Calu3 (cell line): ENCODE data around the gene KIAA0232. TPM values are rescaled to one million over a fixed set of nuclear protein-coding genes. Genes with fewer than 3 reads are reported as not detected.
A peak's percentile ranks its signal among the peaks of the same experiment; 100 is the strongest.

Experiments
- BruUV-seq: library from RNA; stranded (reverse); fragments of 400-500 nt; replicated peaks from 2 replicates; lab custom pipeline; 2021; lab: Mats Ljungman, UMichigan
- CTCF ChIA-PET: fragments of 300-600 bp; sonication (Branson Sonifier 250); formaldehyde crosslinking; loops from one replicate; lab custom pipeline; 2022; ENCODE audit warnings: antibody characterized with exemption; lab: Charles Lee
- DNase-seq: peaks from one replicate; pipeline ENCODE4 v3.0.0; 2022
- H3K27ac Mint-ChIP-seq: one replicate; pipeline ENCODE4 v1.8.0; 2022; ENCODE audit warnings: mixed read lengths; ENCODE audit not compliant: unreplicated experiment
- H3K27me3 Mint-ChIP-seq: one replicate; pipeline ENCODE4 v1.8.0; 2022; ENCODE audit warnings: mixed read lengths; ENCODE audit not compliant: unreplicated experiment
- H3K36me3 Mint-ChIP-seq: one replicate; pipeline ENCODE4 v1.8.0; 2022; ENCODE audit warnings: mild to moderate bottlenecking, moderate library complexity, mixed read lengths; ENCODE audit not compliant: insufficient read depth, unreplicated experiment
- H3K4me1 Mint-ChIP-seq: one replicate; pipeline ENCODE4 v1.8.0; 2022; ENCODE audit warnings: mild to moderate bottlenecking, low read depth, mixed read lengths; ENCODE audit not compliant: unreplicated experiment
- H3K4me3 Mint-ChIP-seq: one replicate; pipeline ENCODE4 v1.8.0; 2022; ENCODE audit warnings: mild to moderate bottlenecking, low read depth, moderate library complexity, mixed read lengths; ENCODE audit not compliant: unreplicated experiment
- H3K9me3 Mint-ChIP-seq: one replicate; pipeline ENCODE4 v1.8.0; 2022; ENCODE audit warnings: low read depth, mixed read lengths; ENCODE audit not compliant: unreplicated experiment
- intact Hi-C: fragments of 100-400 bp; cut with micrococcal nuclease; formaldehyde crosslinking; loops from one replicate; pipeline ENCODE4 v1.10.0; 2022; ENCODE audit not compliant: unreplicated experiment
- total RNA-seq: library from RNA; stranded (reverse); gene quantifications from 2 replicates; pipeline ENCODE4 v1.2.3, GENCODE V29; 2022
- TF ChIP-seq, protein P1 (sequence below): fragments of 200-600 bp; IDR thresholded peaks from one replicate; pipeline ENCODE4 v1.8.0; 2022; ENCODE audit warnings: antibody characterized with exemption; ENCODE audit not compliant: unreplicated experiment

The KIAA0232 gene
- total RNA-seq, 1 experiment from 2014 or later = 17.7 TPM

DNA sequence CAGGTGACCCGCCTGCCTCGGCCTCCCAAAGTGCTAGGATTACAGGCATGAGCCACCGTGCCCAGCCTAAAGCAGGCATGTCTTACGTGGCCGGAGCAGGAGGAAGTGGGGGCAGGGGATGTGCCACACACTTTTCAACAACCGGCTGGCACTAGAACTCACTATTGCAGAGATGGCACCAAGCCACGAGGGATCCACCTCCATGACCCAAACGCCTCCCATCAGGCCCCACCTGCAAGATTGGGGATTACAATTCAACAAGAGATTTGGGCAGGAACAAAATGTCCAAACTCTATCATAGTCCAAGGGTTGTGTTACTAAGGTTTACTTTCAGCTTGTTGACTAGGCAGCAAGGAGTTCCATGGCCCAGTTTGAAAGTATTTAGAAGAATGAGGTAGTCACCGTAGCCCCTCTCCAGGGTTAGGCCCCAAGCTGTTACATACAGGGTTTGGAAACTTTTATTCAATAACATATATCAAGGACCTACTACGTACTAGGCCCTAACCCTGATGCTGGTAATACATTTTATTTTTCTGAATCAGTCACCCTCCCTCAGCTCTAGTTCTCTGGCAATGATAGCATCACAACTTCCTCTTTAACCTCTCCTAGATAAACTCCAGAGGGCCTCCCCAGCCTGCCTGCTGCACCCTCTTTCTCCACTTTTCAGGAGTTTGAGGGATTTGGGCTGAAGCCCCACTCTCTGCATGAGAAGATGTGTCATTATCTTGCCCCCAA, 109.1 kb downstream of the KIAA0232 start:
- intact Hi-C loops = no loop called here
- Mint-ChIP-seq H3K9me3 (no peaks in the 10 kb centered on the region), H3K4me1 (peaks cover 19% of the 10 kb centered on the region), H3K36me3 (peaks cover 5% of the 10 kb centered on the region), H3K27ac (no peak overlapping the region), H3K27me3 (no peaks in the 10 kb centered on the region), H3K4me3 (no peak overlapping the region)
- CTCF ChIA-PET = interaction anchor here (1.0 kb wide), 1 partner anchor 209 kb away, joined by 3 read pairs; no protein-coding TSS in a partner anchor
- TF ChIP-seq, protein P1, sequence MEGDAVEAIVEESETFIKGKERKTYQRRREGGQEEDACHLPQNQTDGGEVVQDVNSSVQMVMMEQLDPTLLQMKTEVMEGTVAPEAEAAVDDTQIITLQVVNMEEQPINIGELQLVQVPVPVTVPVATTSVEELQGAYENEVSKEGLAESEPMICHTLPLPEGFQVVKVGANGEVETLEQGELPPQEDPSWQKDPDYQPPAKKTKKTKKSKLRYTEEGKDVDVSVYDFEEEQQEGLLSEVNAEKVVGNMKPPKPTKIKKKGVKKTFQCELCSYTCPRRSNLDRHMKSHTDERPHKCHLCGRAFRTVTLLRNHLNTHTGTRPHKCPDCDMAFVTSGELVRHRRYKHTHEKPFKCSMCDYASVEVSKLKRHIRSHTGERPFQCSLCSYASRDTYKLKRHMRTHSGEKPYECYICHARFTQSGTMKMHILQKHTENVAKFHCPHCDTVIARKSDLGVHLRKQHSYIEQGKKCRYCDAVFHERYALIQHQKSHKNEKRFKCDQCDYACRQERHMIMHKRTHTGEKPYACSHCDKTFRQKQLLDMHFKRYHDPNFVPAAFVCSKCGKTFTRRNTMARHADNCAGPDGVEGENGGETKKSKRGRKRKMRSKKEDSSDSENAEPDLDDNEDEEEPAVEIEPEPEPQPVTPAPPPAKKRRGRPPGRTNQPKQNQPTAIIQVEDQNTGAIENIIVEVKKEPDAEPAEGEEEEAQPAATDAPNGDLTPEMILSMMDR = no peak
- BruUV-seq = no TSS peak
- no peak for DNase-seq

- CTCF ChIA-PET = interaction anchor here (1.0 kb wide), 1 partner anchor 208 kb away, joined by 3 read pairs; no protein-coding TSS in a partner anchor
- peaks cover 5% of the 10 kb centered on the region for H3K36me3 Mint-ChIP-seq
- TF ChIP-seq, protein P1 = no peak
- no peaks in the 10 kb centered on the region for H3K9me3 Mint-ChIP-seq
- H3K27ac Mint-ChIP-seq = no peak overlapping the region
- no peaks in the 10 kb centered on the region for H3K27me3 Mint-ChIP-seq
- DNase-seq = no peak
- peaks cover 19% of the 10 kb centered on the region for H3K4me1 Mint-ChIP-seq
- H3K4me3 Mint-ChIP-seq = no peak overlapping the region
- intact Hi-C loops = no loop called here
- no TSS peak for BruUV-seq
These were observed 109.8 kb downstream of the KIAA0232 start for GRCh38 chr4:6892190-6892908.

DNA sequence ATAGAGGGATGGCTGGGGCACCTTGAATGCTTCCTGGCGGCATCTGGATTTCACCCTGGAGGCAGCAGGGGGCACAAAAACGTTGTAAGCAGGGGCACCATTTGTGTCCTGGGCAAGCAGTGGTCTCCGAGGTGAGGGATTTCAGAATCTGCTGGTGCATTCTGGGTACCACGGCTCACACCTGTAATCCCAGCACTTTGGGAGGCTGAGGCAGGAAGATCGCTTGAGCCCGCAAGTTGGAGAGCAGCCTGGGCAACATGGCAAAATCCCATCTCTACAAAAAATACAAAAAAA, 110.3 kb downstream of the KIAA0232 start:
- intact Hi-C loops = no loop called here
- DNase-seq = no peak
- no TSS peak for BruUV-seq
- TF ChIP-seq, protein P1 = no peak
- Mint-ChIP-seq H3K4me3 (no peak overlapping the region), H3K27ac (no peak overlapping the region), H3K9me3 (no peaks in the 10 kb centered on the region), H3K4me1 (peaks cover 19% of the 10 kb centered on the region), H3K36me3 (peaks cover 5% of the 10 kb centered on the region), H3K27me3 (no peaks in the 10 kb centered on the region)
- CTCF ChIA-PET = interaction anchor here (1.0 kb wide), 1 partner anchor 208 kb away, joined by 3 read pairs; no protein-coding TSS in a partner anchor

GRCh38 chr4:6893449-6894085, 111.0 kb downstream of the KIAA0232 start:
- Mint-ChIP-seq H3K4me3 (no peak overlapping the region), H3K27me3 (no peaks in the 10 kb centered on the region), H3K36me3 (peaks cover 5% of the 10 kb centered on the region), H3K27ac (peak overlapping the region; percentile 80), H3K4me1 (peaks cover 19% of the 10 kb centered on the region), H3K9me3 (no peaks in the 10 kb centered on the region)
- no peak for DNase-seq
- CTCF ChIA-PET = interaction anchor here (0.6 kb wide), 1 partner anchor 112 kb away, joined by 4 read pairs; no protein-coding TSS in a partner anchor
- intact Hi-C loops = no loop called here
- no TSS peak for BruUV-seq
- TF ChIP-seq, protein P1 = no peak
